Activated CD4-positive, alpha-beta T cell treated with anti-CD3 and anti-CD28 coated beads for 48 hours (primary cell): ENCODE results near the gene ARHGAP8.

Source experiments
- DNase-seq: peaks from one replicate; pipeline ENCODE4 v3.0.0-alpha.2; 2020

The ARHGAP8 gene

GRCh38 chr22:44752285-44753188 is at the start of gene ARHGAP8:
ARHGAP8 (plus strand) TSS chr22:44752575; CDS start chr22:44786528, 33,953 bp downstream.
- no peak for DNase-seq

- no peak for DNase-seq
Observed at GRCh38 chr22:44703255-44703870, 49.0 kb upstream of the ARHGAP8 start.

- DNase-seq, result no peak
Observed at GRCh38 chr22:44704159-44705021, 48.0 kb upstream of the ARHGAP8 start.

GRCh38 chr22:44705022-44705297 is 47.4 kb upstream of the ARHGAP8 start:
- no peak for DNase-seq

- no peak for DNase-seq
Observed at GRCh38 chr22:44706488-44706887, 45.9 kb upstream of the ARHGAP8 start.

- no peak for DNase-seq
Observed at GRCh38 chr22:44707178-44707577, 45.2 kb upstream of the ARHGAP8 start.

GRCh38 chr22:44707752-44708151 is 44.6 kb upstream of the ARHGAP8 start:
- no peak for DNase-seq

DNA sequence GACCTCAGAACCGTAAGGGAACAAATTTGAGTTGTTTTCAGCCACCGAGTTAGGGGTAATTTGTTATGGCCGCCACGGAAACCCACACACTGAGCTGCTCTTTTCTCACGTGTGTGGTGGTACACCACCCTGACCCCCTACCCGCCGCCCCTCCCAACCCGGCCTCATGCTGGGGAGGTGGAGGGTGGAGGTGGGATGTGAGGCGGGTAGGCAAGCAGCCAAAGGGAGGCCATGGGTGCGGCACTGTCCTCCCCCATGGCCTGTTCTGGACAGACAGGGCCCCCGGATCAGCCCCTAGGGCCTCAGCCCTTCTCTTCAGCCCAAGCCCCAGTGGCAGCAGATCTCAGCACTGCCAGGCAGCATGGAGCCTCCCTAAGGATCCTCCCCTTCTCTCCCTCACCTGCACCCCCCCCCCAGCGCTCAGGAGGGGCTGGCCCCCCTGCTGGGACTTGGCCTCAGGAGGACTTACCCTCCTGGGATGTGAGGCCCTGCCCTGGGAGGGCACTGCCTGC is 42.4 kb upstream of the ARHGAP8 start:
- DNase-seq, result no peak

DNA sequence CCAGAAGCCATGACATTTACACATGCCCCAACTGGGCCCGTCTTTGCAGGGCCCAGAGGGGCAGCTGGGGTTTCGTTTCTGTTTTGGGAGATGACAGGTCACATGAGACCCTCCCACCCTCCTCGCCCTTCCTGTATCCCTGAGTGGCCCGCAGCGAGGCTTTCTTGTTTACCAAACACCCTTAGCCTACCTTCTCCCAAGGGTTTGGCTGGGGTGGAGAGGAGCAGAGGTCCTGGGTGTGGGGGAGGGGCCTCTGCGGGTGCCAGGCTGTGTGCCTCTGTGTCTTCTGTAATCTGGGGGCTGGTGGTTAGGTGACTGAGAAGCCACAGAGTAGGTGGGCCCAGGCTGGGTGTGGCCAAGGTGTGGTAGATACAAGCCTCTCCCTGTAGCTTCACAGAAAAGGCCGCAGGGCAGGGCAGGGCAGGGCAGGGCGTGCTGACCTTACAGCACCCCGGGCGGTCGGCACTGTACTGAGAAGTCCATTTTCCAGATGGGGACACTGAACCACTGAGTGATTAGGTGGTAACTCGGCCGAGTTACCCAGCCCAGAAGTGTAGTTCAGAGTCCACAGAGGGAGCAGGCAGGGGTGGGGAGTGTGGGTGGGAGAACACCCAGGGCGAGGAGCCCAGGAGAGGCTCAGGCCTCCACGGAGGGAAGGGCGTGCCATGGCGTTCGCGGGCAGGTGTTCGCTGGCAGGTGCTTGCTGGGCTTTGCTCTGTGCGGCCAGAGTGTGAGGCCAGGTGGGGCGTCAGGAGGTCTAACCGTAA is 41.7 kb upstream of the ARHGAP8 start:
- DNase-seq, result peak; percentile 15

- no peak for DNase-seq
Observed at GRCh38 chr22:44711241-44711560, 41.2 kb upstream of the ARHGAP8 start.

- DNase-seq, result no peak
Observed at GRCh38 chr22:44711690-44712555, 40.5 kb upstream of the ARHGAP8 start.

- DNase-seq, result no peak
Observed at GRCh38 chr22:44712962-44713361, 39.4 kb upstream of the ARHGAP8 start.

DNA sequence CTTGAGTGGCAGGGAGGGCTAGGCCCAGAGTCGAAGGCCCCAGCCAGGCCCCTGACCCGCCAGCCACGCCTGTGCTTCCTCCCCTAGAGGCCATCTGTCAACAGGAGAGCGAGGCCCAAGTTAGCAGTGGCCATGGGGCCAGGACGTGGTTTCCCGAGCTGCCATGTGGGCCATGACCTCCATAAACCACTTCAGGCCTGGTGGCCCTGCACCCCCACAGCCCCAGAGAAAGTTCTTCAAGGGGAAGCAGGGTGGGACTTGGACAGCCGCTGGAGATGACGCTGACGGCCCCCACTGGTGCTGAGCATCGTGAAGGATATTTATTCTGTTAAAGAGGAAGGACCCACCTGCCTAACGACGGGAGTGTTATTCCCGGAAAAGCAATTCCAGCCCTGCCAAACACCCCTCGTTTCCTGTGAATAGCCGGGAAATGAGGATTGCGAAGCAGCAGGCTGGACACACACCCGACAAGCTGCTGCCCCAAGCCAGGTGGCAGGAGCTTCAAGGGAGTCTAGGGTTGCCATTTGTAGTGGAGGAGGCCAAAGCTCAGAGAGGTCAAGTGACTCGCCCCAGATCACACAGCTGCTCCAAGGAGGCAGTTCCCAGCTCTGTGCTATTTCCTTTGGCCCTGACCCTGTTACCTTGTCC is 37.5 kb upstream of the ARHGAP8 start:
- no peak for DNase-seq

DNA sequence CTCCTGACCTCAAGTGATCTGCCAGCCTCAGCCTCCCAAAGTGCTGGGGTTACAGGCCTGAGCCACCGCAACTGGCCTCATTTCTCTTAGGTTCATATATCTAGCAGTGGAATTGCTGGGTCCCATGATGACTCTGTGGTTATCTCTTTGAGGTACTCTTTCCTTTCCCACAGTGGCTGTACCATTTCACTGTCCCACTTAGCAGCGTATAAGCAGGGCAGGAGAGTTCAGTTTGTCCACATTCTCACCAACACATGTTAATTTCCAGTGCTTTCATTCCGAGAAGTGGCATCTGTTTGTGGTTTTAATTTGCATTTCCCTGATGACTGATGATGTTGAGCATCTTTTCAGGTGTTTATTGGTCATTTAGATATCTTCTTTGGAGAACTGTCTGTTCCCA is 34.0 kb upstream of the ARHGAP8 start:
- DNase-seq, result no peak

DNA sequence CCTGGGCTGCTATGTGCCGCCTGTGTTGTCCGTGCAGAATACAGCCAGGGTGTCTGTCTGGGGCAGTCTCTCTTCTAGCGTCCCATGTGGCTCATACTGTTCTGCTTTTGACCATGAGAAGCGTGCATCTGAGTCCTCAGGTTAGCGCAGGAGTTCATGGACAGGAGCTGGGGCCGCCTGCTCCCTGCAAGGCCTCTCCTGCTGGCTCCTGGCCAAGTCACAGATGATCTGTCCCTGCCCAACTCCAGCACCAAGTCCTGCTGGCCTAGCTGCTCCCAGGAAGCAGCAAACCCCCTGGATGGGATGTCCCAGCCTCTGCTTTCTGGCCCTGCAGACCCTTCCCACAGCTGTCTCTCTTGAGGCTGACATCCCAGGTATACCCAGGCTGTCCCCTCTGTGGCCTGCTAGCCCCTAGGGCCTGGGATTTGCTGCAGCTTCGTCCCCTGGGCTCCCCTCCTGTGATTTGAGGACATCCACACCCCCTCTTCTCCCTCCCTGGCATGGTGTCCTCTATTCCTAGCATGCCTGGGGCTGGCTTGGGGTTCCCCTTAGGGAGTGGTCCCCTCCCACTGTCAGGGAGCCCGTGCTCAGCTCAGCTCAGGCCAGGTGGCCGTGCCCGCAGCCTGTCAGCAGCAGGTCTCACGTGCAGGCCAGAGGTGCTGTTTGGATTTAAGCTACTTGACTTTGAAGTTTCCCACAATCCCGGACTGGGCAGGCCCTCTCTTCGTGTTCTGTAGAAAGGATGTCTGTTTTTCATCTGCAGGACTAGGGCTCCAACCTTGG is 32.6 kb upstream of the ARHGAP8 start:
- DNase-seq, result no peak

DNA sequence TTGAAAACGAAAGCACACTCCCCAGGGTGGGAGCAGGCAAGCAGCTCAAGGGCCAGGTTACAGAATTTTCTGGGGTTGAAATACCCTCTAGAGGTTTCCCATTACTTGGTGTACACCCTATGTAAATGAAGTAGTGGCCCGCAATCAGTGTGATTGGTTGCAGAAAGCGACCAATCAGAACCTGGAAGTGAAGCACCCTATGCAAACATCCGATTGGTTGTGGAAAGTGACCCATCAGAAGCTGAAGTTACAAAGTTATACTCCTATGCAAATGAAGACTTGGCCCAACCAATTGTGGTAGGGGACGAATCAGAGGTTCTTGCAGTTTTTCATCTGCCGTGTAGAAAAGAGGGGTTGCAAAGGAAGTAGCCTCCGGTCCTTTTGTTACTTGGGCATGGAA is 31.2 kb upstream of the ARHGAP8 start:
- no peak for DNase-seq

- DNase-seq, result no peak
Observed at GRCh38 chr22:44722611-44723010, 29.8 kb upstream of the ARHGAP8 start.

GRCh38 chr22:44723801-44724200 is 28.6 kb upstream of the ARHGAP8 start:
- DNase-seq, result no peak

DNA sequence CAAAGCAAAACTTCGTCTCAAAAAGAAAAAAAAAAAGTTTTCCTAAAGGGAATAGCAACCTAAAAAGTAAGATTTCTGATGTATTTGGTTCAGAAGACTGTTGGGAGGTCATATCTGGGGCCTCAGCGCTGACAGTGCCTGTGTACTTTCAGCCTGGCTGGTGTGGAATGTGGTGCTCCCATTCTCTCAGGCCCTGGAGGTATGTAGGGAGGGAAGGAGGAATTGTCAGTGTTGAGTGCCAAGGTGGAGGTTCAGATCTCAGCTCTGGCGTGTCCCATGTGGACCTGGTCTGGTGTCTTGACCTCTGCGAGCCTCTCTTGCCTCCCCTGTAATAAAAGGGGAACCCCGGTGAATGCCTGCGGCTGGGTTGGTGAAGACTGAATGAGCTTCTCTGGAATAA is 28.0 kb upstream of the ARHGAP8 start:
- DNase-seq, result no peak

DNA sequence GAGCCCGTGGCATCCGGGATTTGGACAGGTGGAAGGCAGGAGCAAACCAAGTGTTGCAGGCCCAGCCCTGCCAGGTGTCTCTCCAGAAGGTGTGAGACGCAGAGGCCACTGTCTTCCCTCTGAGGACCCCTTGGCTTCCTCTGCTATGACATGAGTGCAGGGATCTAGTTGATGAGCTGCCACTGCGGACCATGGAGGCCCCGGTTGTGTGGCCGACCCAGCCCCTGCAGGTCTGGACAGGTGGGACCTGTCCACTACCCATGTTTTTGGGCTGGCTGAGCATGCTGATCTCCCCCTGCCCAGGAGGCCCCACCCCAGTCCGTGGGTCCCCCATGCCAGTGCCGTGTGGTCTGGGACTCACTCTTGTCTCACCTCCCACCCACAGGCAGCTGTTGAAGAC is 27.5 kb upstream of the ARHGAP8 start:
- DNase-seq, result no peak
